ENCODE data around the gene RTN3.
A peak's percentile ranks its signal among the peaks of the same experiment; 100 is the strongest.

DNA sequence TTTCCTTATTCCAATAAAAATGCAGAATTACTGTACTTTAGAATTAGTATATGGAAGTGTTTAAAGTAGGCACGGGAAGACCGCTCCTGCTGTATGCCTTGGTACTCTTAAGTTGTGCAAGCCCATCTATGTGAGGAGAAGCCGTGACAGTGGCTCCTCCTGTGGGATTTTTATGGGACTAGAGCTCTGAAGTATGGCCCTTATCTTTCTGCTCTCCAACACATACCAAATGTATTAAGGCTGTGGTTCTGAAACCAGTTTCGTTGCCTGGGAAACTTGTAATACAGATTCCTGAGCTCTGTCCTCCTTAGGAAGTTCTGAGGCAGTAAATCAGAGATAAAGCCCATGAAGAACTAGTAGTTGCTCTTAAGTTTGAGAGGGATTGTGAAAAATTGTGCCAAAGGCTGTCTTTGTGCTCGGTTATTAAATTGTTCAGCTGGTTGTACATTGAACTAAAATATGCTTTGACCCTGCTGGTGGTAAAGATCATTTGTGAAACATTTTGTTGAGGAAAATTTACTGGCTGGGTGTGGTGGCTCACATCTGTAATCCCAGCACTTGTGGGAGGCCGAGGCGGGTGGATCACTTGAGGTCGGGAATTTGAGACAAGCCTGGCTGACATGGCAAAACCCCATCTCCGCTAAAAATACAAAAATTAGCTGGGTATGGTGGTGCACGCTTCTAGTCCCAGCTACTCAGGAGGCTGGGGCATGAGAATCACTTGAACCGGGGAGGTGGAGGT, 29.3 kb downstream of the RTN3 start:
- TF ChIP-seq POLR2A (IDR thresholded peaks at IDR 0.05): no peak
- TF ChIP-seq CTCF (IDR thresholded peaks at IDR 0.05): peak in 2 of 6 experiments; percentile 23 to 27

Data from upper lobe of left lung (tissue), 4 donors.